HCT116 (cell line): ENCODE results near the gene SCNN1B.

Experiments used
- CTCF ChIP-seq, 3 experiments: fragments of 200-600 bp in 1 of 3; sonication (generic) in 1 of 3; IDR thresholded peaks in 2 of 3; conservative IDR thresholded peaks in 1 of 3; 2 replicates each; pipeline ENCODE4 v1.5.1; 2012 to 2017; ENCODE audit warnings: low read depth in 2 of 3, low read length in 2 of 3, antibody characterized with exemption in 1 of 3, borderline replicate concordance in 1 of 3, control low read depth in 1 of 3, mild to moderate bottlenecking in 1 of 3, mixed read lengths in 1 of 3, mixed run types in 1 of 3, moderate library complexity in 1 of 3; ENCODE audit not compliant: insufficient read depth in 1 of 3
- EZH2 ChIP-seq: fragments of 200-600 bp; sonication (generic); IDR thresholded peaks from 2 replicates; pipeline ENCODE4 v1.6.1; 2017; ENCODE audit warnings: antibody characterized with exemption, mixed run types
- FOSL1 ChIP-seq: IDR thresholded peaks from 2 replicates; pipeline ENCODE4 v1.6.1; 2012; ENCODE audit warnings: low read depth
- JUND ChIP-seq: IDR thresholded peaks from 2 replicates; pipeline ENCODE4 v1.6.1; 2012
- MAX ChIP-seq: IDR thresholded peaks from 2 replicates; pipeline ENCODE4 v1.6.1; 2012
- POLR2A ChIP-seq: IDR thresholded peaks from 2 replicates; pipeline ENCODE4 v1.7.0; 2011; ENCODE audit warnings: borderline replicate concordance; ENCODE audit not compliant: insufficient read depth, insufficient read length; ENCODE audit errors: extremely low read depth
- POLR2AphosphoS5 ChIP-seq: IDR thresholded peaks from 2 replicates; pipeline ENCODE4 v1.6.1; 2011; ENCODE audit warnings: mild to moderate bottlenecking, low read depth, low read length, moderate library complexity
- SIN3A ChIP-seq: IDR thresholded peaks from 2 replicates; pipeline ENCODE4 v1.6.1; 2012; ENCODE audit warnings: low read depth
- SP1 ChIP-seq: IDR thresholded peaks from 2 replicates; pipeline ENCODE4 v1.6.1; 2012; ENCODE audit warnings: low read depth
- ZNF274 ChIP-seq: fragments of 200-500 bp; sonication (Bioruptor generic); IDR thresholded peaks from 2 replicates; pipeline ENCODE4 v1.6.1; 2014; ENCODE audit warnings: mild to moderate bottlenecking, low read depth, low read length, inconsistent platforms

- no peak for TF ChIP-seq CTCF (IDR thresholded peaks at IDR 0.05 in 2 of 3, conservative IDR thresholded peaks at IDR 0.05 in 1 of 3; ENCODE audit: borderline replicate concordance in 1 of 3, insufficient read depth in 1 of 3, low read depth in 2 of 3, low read length in 2 of 3)
- no peak for TF ChIP-seq EZH2
- no peak for TF ChIP-seq SIN3A
- TF ChIP-seq FOSL1 = no peak
- no peak for TF ChIP-seq JUND
- no peak for TF ChIP-seq SP1
- TF ChIP-seq POLR2A = no peak
- TF ChIP-seq MAX = no peak
- TF ChIP-seq POLR2AphosphoS5 = no peak
- no peak for TF ChIP-seq ZNF274
Observed at GRCh38 chr16:23353440-23353839, 51.3 kb downstream of the SCNN1B start.
